T-helper 1 cell (primary cell): ENCODE measurements around the gene DUOXA1.
"Not testable (repeated sequence)": the region's sequence is repeated elsewhere in the genome, so short reads cannot be mapped to it uniquely, and the experiment has no call there.

Source experiments
- DNase-seq, 5 donors: peaks; one replicate each; pipeline ENCODE4 v3.0.0-alpha.2; 2012 to 2020

Gene DUOXA1

GRCh38 chr15:45150481-45150880, 20.8 kb upstream of the DUOXA1 start:
- DNase-seq, result no peak

DNA sequence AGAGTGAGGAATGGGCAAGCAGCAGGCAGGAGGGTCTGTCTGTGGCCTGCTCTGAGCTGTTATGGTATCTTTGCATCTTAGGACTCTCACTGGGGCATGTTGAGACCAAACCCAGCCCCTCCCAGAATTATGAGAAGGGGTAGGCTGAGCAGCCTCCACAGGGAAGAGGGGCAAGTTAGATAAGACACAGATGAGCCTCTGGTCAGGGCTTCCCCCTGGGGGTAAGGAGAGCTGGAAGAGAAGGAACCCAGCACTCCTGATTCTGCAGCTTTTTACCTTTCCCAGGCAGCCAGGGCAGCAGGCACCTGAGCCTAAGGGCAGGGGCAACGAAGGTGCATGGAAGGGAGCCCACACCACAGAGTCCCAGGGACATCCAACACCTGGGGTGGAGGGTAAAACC, 19.4 kb upstream of the DUOXA1 start:
- no peak for DNase-seq

DNA sequence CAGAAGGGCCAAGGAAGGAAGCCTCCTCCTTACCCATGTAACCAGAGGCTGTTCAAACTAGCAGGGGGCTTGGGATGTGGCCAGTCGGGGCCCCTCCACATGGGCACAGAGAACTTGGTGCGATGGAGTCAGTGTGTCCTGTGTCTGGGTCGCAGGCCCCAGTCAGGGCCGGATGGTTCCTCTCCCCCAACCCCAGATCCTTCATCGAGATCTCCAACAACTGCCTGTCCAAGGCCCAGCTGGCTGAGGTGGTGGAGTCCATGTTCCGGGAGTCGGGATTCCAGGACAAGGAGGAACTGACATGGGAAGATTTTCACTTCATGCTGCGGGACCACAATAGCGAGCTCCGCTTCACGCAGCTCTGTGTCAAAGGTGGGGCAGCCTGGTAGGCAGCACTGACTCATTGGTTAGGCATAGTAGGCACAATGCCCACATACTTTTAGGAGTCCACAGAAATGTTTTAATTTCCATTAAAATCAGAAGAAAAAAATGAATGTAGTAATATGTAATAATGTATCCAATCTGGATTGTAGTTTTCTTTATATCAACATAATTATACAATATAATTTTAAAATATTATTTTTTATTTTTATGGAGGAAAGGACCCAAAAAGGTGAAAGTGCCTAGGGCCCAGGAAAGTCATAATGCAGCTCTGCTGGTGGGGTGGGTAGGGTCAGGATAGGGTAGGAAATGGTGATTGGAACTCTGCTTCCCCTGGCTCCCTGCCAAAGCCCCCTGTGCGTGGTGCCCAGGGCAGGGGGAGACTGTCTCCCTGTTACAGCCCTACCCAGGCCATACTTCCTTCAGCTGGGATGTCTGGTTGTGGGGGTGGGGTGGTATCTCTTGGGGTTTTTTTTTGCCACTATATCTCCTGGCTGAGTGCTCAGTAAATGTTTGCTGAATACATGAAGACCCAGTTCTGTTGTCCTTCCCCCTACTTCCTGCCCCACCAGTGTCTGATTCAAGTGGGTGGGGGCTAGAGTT, 18.7 kb upstream of the DUOXA1 start:
- no peak for DNase-seq

DNA sequence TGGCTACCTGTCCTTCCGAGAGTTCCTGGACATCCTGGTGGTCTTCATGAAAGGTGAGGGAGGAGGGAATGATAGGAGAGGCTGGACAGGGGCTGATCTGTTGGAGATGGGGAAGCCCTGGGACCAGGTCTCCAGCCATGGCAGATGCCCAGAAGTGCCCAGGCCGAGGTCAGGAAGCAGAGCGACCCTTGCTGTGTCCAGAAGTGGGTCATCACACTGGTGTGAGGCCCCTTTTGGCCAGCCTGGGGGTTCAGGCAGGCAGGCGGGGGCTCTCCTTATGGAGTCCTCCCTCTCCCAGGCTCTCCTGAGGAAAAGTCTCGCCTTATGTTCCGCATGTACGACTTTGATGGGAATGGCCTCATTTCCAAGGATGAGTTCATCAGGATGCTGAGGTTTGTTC, 17.9 kb upstream of the DUOXA1 start:
- no peak for DNase-seq

DNA sequence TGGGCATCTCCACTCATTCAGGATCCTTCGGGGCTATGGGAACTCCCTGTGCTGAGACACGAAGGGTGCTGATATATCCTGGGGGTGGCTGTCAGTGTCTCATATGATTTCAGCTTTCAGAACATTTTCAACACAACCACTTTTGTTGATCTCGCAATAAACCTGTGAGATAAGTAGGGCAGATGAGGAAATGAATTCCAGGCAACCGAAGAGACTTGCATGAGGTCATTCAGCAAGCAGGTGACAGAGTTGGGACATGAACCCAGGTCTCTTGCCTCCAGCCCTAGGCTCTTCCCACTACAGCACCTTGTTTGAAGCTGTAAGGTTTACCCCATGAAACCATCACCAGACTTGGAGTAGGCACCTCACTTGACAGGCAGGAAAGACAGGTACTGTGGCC, 16.7 kb upstream of the DUOXA1 start:
- DNase-seq, result no peak

DNA sequence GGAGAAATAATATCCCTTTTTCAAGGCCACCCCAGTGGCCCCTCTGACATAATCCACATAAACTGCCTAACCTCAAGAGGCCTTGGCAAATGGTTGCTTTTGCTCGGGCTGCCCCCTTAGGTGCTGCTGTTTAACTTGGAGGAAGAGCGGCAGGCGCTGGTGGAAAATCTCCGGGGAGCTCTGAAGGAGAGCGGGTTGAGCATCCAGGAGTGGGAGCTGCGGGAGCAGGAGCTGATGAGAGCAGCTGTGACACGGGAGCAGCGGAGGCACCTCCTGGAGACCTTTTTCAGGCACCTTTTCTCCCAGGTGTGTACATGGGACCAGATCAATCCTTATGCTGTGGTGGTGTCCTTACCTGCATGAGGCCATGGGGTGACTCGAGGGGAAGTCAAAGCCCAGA, 15.1 kb upstream of the DUOXA1 start:
- no peak for DNase-seq

- DNase-seq, result no peak
These were observed 14.3 kb upstream of the DUOXA1 start for GRCh38 chr15:45143946-45144345.

DNA sequence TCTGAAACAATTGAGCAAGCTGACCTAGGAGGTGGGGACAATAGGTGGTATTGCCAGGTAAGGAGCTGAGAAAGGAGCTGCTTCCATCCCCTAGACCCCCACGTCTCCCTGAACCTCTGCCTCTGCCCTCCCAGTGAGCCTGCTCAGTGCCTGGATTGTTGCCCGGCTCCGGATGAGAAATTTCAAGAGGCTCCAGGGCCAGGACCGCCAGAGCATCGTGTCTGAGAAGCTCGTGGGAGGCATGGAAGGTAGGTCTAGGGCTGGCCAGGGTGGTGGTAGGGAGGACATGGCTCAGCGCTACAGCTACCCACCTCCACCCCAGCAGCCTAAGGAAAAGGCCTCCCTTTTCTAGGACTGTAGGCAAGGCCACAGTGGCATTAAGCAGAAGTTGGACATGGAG, 13.4 kb upstream of the DUOXA1 start:
- no peak for DNase-seq

DNA sequence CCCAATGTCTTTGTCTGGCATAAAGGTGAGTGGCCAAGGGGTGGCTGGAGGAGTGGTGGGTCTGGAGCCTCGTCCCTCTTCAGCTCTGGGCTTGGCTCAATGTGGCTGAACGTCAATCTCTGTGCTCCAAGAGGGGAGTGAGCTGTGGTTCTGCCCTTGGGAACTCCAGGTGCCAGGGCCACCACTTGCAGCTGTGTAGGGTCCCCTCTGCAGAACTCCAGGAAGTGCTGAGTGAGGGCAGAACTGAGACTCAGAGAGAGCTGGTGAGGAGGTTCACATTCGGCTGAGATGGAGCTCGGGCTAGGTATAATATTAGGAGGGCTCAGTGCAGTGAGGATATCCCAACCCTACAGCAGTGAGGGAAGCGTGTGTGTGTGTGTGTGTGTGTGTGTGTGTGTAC, 11.7 kb upstream of the DUOXA1 start:
- DNase-seq, result no peak

DNA sequence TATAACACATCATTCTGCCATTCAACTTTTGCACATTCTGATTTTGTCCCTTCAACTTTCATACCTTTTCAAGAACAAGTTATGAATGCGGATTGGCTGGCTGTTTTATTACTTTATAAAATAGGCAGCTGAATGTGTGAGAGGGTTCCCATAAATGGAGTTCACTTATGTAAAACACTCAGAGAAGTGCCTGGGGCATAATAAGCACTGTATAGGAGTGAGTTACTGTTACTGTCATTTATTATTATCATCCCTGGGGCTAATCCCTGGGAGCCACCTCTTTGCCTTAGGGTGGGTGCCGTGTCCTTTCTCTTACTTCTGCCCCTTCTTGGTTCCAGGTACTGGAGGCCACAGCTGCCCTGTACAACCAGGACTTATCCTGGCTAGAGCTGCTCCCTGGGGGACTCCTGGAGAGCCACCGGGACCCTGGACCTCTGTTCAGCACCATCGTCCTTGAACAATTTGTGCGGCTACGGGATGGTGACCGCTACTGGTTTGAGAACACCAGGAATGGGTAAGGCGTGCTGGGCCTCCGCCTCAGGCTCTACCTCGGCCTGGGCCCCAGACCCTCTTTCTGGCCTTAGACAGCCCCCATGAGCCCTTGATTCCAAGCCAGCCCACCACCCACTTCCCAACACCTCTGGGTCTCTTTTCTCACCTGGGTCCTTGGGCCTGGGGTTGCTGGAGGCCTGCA, 11.0 kb upstream of the DUOXA1 start:
- no peak for DNase-seq

DNA sequence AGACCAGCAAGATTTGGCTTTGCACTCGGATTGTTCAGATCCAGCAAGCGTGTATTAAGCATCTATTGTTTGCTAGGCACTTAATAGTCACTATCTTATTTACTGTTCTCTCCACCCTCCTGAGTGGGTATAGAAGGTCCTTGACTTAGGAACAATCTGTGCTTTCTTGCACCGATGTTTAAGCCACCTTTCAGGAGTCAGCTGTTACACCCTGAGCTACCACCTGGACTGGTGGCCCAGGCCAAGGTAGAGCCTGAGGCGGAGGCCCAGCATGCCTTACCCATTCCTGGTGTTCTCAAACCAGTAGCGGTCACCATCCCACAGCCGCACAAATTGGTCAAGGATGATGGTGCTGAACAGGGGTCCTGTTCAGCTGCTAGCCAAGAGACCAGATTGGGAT, 10.1 kb upstream of the DUOXA1 start:
- no peak for DNase-seq

DNA sequence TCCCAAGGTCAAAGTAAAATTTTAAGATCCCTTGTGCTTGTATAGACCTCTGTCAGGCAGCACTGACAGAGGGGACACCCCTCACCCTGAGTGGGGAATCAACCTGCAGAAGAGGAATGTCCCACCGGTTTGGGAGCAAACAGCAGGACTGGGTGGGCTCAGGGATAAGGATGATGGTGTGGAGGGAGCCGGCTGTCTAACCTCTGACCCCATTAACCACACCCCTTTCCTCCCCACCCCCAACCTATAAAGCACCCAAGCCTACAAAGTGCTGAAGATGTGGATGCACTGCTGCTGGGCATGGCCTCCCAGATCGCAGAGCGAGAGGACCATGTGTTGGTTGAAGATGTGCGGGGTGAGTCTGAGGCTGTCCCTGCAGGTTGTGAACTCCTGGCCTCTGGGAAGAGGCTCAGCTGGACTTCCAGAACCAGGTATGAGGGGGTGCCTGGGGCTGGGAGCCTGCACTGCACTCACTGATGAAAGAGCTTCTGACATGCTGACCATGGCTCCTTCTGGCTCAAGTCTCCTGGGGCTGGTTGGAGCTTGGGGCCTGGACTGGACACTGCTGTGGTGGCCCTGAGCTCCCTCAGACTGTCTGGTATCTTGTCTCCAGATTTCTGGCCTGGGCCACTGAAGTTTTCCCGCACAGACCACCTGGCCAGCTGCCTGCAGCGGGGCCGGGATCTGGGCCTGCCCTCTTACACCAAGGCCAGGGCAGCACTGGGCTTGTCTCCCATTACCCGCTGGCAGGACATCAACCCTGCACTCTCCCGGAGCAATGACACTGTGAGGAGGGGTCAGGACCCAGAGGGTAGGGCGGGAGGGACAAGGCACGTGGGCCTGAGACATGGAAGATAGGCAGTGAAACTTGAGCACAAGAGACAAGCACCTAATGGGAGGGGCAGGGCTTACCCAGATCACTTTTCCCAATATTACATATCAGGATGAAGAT, 9.4 kb upstream of the DUOXA1 start:
- DNase-seq, result no peak

GRCh38 chr15:45137703-45138102, 8.0 kb upstream of the DUOXA1 start:
- DNase-seq, result no peak

- no peak for DNase-seq
These were observed 6.7 kb upstream of the DUOXA1 start for GRCh38 chr15:45136378-45136764.

DNA sequence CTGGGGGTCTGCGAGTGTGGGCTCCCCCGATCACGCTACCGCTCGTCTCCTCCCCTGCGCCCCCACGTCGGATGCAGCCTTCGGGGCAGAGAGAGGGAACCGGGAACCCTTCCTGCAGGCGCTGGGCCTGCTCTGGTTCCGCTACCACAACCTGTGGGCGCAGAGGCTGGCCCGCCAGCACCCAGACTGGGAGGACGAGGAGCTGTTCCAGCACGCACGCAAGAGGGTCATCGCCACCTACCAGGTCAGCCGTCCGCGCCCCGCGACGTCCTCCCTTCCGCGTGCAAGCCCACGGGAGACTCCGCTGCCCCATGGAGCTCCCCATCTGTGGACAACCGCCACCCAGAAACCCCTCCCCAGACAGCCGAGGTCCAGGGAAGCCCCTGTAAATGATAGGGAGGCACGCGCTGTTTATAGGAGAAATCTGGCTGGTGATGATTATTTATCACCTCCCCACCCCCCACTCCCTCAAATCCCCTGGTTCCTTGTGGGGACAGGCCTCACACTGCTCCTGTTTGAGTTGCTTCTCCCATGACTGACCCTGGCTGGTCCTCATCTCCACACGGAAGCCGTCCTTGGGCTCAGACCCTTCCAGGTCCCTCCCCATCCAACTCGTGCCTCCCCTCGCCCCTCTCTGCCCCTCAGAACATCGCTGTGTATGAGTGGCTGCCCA, 6.2 kb upstream of the DUOXA1 start:
- DNase-seq, result not testable (repeated sequence)

DNA sequence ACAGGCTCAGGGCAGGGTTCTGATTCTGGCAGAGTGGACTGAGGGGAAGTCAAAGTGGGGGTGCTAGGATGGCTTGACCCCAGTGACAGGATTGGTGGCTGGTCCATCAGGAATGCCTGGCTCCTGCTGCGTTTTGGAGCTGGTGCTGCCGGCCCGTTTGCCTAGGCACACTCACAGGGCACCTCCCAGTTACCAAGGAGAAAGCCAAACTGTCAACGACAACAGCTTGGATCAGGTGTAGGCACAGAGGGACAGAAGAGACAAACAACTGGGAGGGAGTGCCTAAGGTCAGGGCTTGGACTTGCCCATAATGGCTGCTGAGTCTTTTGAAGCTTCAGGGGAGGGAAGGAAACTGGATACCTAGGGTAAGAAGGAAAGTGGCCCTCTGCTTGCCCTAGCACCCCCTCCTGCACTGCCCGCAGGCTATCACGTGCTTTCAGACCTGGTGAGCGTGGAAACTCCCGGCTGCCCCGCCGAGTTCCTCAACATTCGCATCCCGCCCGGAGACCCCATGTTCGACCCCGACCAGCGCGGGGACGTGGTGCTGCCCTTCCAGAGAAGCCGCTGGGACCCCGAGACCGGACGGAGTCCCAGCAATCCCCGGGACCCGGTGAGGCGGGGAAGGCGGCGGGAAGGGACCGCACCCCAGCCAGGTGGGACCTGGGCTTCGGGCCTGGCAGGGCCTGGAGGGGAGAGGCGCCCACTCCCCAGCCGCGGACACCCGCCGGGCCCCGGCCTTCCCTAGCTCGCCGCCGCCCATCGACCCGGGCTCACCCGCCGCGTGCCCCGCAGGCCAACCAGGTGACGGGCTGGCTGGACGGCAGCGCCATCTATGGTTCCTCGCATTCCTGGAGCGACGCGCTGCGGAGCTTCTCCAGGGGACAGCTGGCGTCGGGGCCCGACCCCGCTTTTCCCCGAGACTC, 5.3 kb upstream of the DUOXA1 start:
- peak in 1 of 5 donors; percentile 23 for DNase-seq

- DNase-seq, result no peak
These were observed 4.4 kb upstream of the DUOXA1 start for GRCh38 chr15:45134046-45134445.

DNA sequence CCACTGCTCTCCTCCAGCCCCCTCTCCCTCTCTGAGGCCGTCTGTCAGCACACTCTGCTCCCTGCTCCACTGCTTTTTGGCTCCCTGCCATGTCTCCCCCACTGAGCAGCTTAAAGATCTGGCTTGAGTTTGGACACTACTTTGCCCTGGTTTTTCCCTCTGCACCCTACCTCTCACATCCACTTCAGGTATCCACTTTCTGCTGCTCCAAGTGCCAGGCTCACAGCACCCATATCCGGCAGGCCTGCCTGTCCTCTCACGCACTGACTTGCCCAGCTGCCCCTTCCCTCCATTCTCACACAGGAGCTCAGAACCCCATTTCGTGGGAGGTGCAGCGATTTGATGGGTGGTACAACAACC, 3.9 kb upstream of the DUOXA1 start:
- no peak for DNase-seq

DNA sequence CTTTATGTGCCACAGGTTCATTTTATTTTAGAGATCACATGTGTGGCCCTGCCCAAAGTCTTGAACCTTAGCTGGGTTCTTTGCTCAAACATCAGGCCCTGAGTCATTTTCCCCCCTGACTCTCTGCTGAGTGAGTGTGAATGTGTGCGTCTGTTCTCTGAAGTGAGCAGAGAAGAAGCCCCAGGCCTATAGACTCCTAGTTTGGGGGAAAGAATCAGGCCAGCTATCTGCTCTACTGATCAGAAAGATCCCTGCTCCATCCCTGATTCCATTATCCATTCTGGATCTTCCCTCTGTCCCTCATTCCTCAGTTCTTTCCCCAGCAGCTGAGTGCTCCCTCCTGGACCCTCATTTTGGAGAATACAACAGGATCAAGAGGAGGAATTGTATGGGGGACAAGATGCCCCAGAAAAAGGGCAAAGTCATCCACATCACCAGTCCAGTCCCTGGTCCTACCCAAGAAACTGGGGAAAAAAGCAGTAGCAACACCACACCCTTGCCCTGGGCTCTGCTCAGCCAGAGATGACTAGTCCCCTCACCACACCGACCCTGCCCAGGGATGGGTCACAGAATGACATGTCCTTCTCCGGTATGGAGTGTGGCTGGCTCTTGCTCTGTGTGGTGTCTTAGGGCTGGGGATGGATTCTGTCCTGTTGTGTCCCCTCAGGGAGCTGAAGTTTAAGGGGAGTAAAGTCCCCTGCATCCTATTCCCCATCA, 3.3 kb upstream of the DUOXA1 start:
- no peak for DNase-seq

DNA sequence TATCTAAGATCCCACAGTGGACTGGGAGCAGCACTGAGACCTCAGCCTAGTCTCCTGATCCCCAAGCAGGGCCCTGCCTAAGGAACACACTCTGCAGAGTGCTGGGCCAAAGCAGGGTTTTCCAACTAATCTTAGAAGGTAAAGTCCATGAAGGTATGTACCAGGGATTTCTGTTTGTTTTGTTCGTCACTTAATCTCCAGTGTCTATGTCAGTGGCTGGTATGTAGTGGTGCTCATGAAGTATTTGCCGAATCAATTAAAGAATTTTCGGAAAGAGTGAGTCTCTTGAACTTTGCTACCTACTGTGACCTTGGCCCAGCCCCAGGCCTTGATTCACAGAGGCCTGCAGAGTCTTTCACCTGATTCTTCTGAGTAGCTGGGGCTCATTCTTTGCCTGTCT, 1.8 kb upstream of the DUOXA1 start:
- no peak for DNase-seq
